Left lung (tissue), 10 donors: ENCODE results near the gene KCNAB3. TPM values are rescaled to one million over a fixed set of nuclear protein-coding genes. Genes with fewer than 3 reads are reported as not detected.

ENCODE experiments used
- ATAC-seq: fragments of 200-7000 bp; cut with Tn5 transposase; one replicate; pipeline ENCODE4 v1.9.1; 2020; ENCODE audit warnings: moderate library complexity
- DNase-seq, 4 donors: peaks; one replicate each; pipeline ENCODE4 v3.0.0-alpha.2; 2013 to 2020
- H3K27ac ChIP-seq, 2 donors: fragments of 200-600 bp; sonication (generic) in 1 of 2; one replicate each; pipeline versions ENCODE4 v1.5.0 to v1.8.0; 2020 to 2021
- H3K27me3 ChIP-seq, 2 donors: fragments of 200-600 bp; sonication (generic) in 1 of 2; one replicate each; pipeline versions ENCODE4 v1.5.0 to v1.8.0; 2020 to 2021
- H3K36me3 ChIP-seq, 2 donors: fragments of 200-600 bp; sonication (generic) in 1 of 2; one replicate each; pipeline versions ENCODE4 v1.5.0 to v1.8.0; 2020 to 2021
- H3K4me1 ChIP-seq, 2 donors: fragments of 200-600 bp; one replicate each; pipeline ENCODE4 v1.8.0; 2021
- H3K4me3 ChIP-seq, 2 donors: fragments of 200-600 bp; sonication (generic) in 1 of 2; one replicate each; pipeline versions ENCODE4 v1.5.0 to v1.8.0; 2020 to 2021; ENCODE audit warnings: mild to moderate bottlenecking in 1 of 2
- H3K9me3 ChIP-seq, 2 donors: fragments of 200-600 bp; sonication (generic) in 1 of 2; one replicate each; pipeline versions ENCODE4 v1.5.0 to v1.8.0; 2020 to 2021
- CTCF ChIP-seq, 2 donors: fragments of 200-600 bp; sonication (generic) in 1 of 2; IDR thresholded peaks; one replicate each; pipeline versions ENCODE4 v1.5.0 to v1.8.0; 2021; ENCODE audit warnings: antibody characterized with exemption in 2 of 2
- intact Hi-C, 2 donors: fragments of 100-400 bp; cut with DNase I; formaldehyde crosslinking; loops; one replicate each; pipeline versions ENCODE4 v1.11.2 to v1.14.2; 2022
- polyA plus RNA-seq, 6 donors: library from polyadenylated mRNA; unstranded; fragments of 120-200 nt; gene quantifications; one replicate each; pipeline ENCODE4 v1.2.1, GENCODE V29; 2013; ENCODE audit not compliant: insufficient read length in 6 of 6
- total RNA-seq, 2 donors: library from RNA; stranded (reverse); fragmentation: NEBNext Ultra II Directional; extraction: Animal tissue kit (Norgen Biotek cat#: 25700); gene quantifications; one replicate each; pipeline ENCODE4 v1.2.1, GENCODE V29; 2021
- donor health status: DM: no; HTN: yes; CAD: no.
- donor health status: DM: no; HTN: no; CAD: no.

The KCNAB3 gene
- total and polyA plus RNA-seq, 8 donors: 2.5 to 12.7 (median 11.1) TPM

GRCh38 chr17:7884581-7885366, 44.9 kb downstream of the KCNAB3 start:
- no peak for TF ChIP-seq CTCF (IDR thresholded peaks at IDR 0.05)
- ATAC-seq (no peak), DNase-seq (peak in 2 of 4 donors; percentile 16 to 80)
- Histone ChIP-seq H3K36me3 (no peaks in the 10 kb centered on the region), H3K27ac (peak overlapping the region; percentile 88 to 97), H3K4me1 (peaks cover 24 to 84% of the 10 kb centered on the region in 2 donors), H3K4me3 (peak overlapping the region; percentile 78 to 89), H3K27me3 (no peaks in the 10 kb centered on the region), H3K9me3 (no peaks in the 10 kb centered on the region)
- intact Hi-C loops: no loop called here

GRCh38 chr17:7883781-7884386, 45.8 kb downstream of the KCNAB3 start:
- Histone ChIP-seq H3K27me3 (no peaks in the 10 kb centered on the region), H3K4me1 (peaks cover 15 to 76% of the 10 kb centered on the region in 2 donors), H3K4me3 (peak overlapping the region in 1 of 2 donors; percentile 89), H3K9me3 (no peaks in the 10 kb centered on the region), H3K36me3 (no peaks in the 10 kb centered on the region), H3K27ac (peak overlapping the region; percentile 55 to 65)
- TF ChIP-seq CTCF (IDR thresholded peaks at IDR 0.05): no peak
- ATAC-seq (no peak), DNase-seq (peak in 2 of 4 donors; percentile 53 to 68)
- intact Hi-C loops: no loop called here

GRCh38 chr17:7882629-7883028, 47.0 kb downstream of the KCNAB3 start:
- no peak for TF ChIP-seq CTCF (IDR thresholded peaks at IDR 0.05)
- H3K4me1 ChIP-seq: peaks cover 4 to 65% of the 10 kb centered on the region in 2 donors
- H3K27ac ChIP-seq: peak overlapping the region; percentile 28 to 55
- no peak overlapping the region for H3K4me3 ChIP-seq
- no peaks in the 10 kb centered on the region for H3K9me3 ChIP-seq
- ATAC-seq (no peak), DNase-seq (no peak)
- H3K36me3 ChIP-seq: no peaks in the 10 kb centered on the region
- intact Hi-C loops: no loop called here
- H3K27me3 ChIP-seq: no peaks in the 10 kb centered on the region

GRCh38 chr17:7882068-7882467, 47.6 kb downstream of the KCNAB3 start:
- Histone ChIP-seq H3K9me3 (no peaks in the 10 kb centered on the region), H3K4me1 (peaks cover 4 to 62% of the 10 kb centered on the region in 2 donors), H3K27ac (peak overlapping the region in 1 of 2 donors; percentile 63), H3K4me3 (no peak overlapping the region), H3K27me3 (no peaks in the 10 kb centered on the region), H3K36me3 (peaks cover 0 to 3% of the 10 kb centered on the region in 2 donors)
- no peak for TF ChIP-seq CTCF (IDR thresholded peaks at IDR 0.05)
- intact Hi-C loops: no loop called here
- DNase-seq (no peak), ATAC-seq (no peak)
